OCI-LY7 (cell line): ENCODE results near the gene NPR3. TPM values are rescaled to one million over a fixed set of nuclear protein-coding genes. Genes with fewer than 3 reads are reported as not detected.

Experiments used
- BruUV-seq: library from RNA; stranded (reverse); fragments of 400-500 nt; replicated peaks from 2 replicates; lab custom pipeline; 2021; lab: Mats Ljungman, UMichigan
- CTCF ChIA-PET: fragments of 300-600 bp; sonication (Branson Sonifier 250); formaldehyde crosslinking; loops from one replicate; lab custom pipeline; 2022; ENCODE audit warnings: antibody characterized with exemption; ENCODE audit not compliant: unreplicated experiment; lab: Charles Lee
- POLR2A ChIA-PET: fragments of 300-600 bp; sonication (Branson Sonifier 250); formaldehyde crosslinking; loops from one replicate; lab custom pipeline; 2022; ENCODE audit warnings: antibody characterized with exemption; lab: Charles Lee
- DNase-seq: peaks from one replicate; pipeline ENCODE4 v3.0.0-alpha.2; 2015; ENCODE audit warnings: low spot score
- H2AFZ ChIP-seq: fragments of 200-600 bp; sonication (generic), shearing (Covaris generic); 2 replicates; pipeline ENCODE4 v1.6.1; 2014; ENCODE audit warnings: mild to moderate bottlenecking, antibody characterized with exemption, low read length, moderate library complexity
- H3K27ac ChIP-seq: fragments of 200-600 bp; sonication (generic); 2 replicates; pipeline ENCODE4 v1.5.1; 2014; ENCODE audit warnings: mixed run types, low read depth, mild to moderate bottlenecking, moderate library complexity, low read length, inconsistent platforms; ENCODE audit not compliant: poor library complexity, severe bottlenecking
- H3K36me3 ChIP-seq: fragments of 200-600 bp; sonication (generic); 2 replicates; pipeline ENCODE4 v1.6.1; 2014; ENCODE audit warnings: mild to moderate bottlenecking, antibody characterized with exemption, low read length, moderate library complexity, mixed read lengths; ENCODE audit not compliant: insufficient read depth
- H3K4me1 ChIP-seq: fragments of 200-600 bp; sonication (generic); 2 replicates; pipeline ENCODE4 v1.5.1; 2014; ENCODE audit warnings: mild to moderate bottlenecking, low read length; ENCODE audit not compliant: insufficient read depth, poor library complexity, severe bottlenecking
- H3K4me2 ChIP-seq: fragments of 200-600 bp; sonication (generic); 2 replicates; pipeline ENCODE4 v1.6.1; 2014; ENCODE audit warnings: mild to moderate bottlenecking, low read length
- H3K4me3 ChIP-seq: fragments of 200-600 bp; sonication (generic); 2 replicates; pipeline ENCODE4 v1.5.1; 2014; ENCODE audit warnings: mild to moderate bottlenecking, low read depth, low read length; ENCODE audit not compliant: poor library complexity, severe bottlenecking
- H3K79me2 ChIP-seq: fragments of 200-600 bp; sonication (generic); 2 replicates; pipeline ENCODE4 v1.6.1; 2016; ENCODE audit warnings: low read depth, mild to moderate bottlenecking, low read length, moderate library complexity, mixed read lengths; ENCODE audit not compliant: insufficient read depth
- H3K9me2 ChIP-seq: fragments of 200-600 bp; sonication (generic); 2 replicates; pipeline ENCODE4 v1.6.1; 2016; ENCODE audit warnings: mild to moderate bottlenecking, low read length, mixed read lengths; ENCODE audit not compliant: insufficient read depth
- H3K9me3 ChIP-seq: fragments of 200-600 bp; sonication (generic); 2 replicates; pipeline ENCODE4 v1.6.1; 2014; ENCODE audit warnings: mild to moderate bottlenecking, mixed run types, low read length, mixed read lengths
- H4K20me1 ChIP-seq: fragments of 200-600 bp; sonication (generic); 2 replicates; pipeline ENCODE4 v1.6.1; 2014; ENCODE audit warnings: mild to moderate bottlenecking, antibody characterized with exemption, low read length, moderate library complexity, mixed read lengths; ENCODE audit not compliant: insufficient read depth
- CTCF ChIP-seq: fragments of 200-600 bp; sonication (generic); conservative IDR thresholded peaks from 2 replicates; pipeline ENCODE4 v1.5.1; 2014; ENCODE audit warnings: mild to moderate bottlenecking, antibody characterized with exemption, low read length, moderate library complexity, mixed read lengths
- EZH2phosphoT487 ChIP-seq: fragments of 200-600 bp; sonication (generic); IDR thresholded peaks from 2 replicates; pipeline ENCODE4 v1.6.1; 2018; ENCODE audit warnings: low read depth, borderline replicate concordance, mild to moderate bottlenecking, mixed run types, antibody characterized with exemption, low read length, moderate library complexity, mixed read lengths
- intact Hi-C: fragments of 100-400 bp; cut with micrococcal nuclease; formaldehyde crosslinking; loops from one replicate; pipeline ENCODE4 v1.10.0; 2022; ENCODE audit not compliant: unreplicated experiment
- total RNA-seq, 2 experiments: library from RNA; depleted of rRNA in 1 of 2; stranded (reverse); fragments of >200 nt in 1 of 2; shearing (Covaris generic) in 1 of 2; gene quantifications; 2 replicates each; pipeline ENCODE4 v1.2.3, GENCODE V29; 2014 to 2022

NPR3 gene
- total RNA-seq, 2 experiments from 2014 or later: not detected

DNA sequence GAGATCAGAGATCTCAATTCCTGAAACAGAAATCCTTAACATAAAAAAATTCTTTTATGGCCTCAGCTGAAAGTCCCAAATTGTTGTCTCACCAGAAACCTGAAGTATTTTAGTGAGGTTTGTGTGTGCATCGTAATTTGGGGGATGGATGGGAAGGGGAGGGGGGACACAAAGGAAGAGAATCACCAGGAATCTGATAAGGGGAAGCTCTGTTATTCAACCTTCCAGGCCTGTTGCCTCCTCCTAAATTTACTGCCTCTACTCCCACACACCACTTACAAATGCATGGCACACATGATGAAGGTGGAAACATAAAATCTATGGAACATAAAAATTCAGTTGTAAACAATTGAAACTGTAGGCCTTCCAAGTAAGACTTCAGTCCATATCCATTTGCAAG lies 97.7 kb downstream of the NPR3 start:
- DNase-seq: no peak
- CTCF ChIA-PET: no interaction called here
- Histone ChIP-seq H4K20me1 (no peaks in the 10 kb centered on the region), H3K27ac (no peak overlapping the region), H3K9me2 (no peaks in the 10 kb centered on the region), H3K4me1 (no peaks in the 10 kb centered on the region), H3K4me2 (no peak overlapping the region), H3K79me2 (no peaks in the 10 kb centered on the region), H3K36me3 (no peaks in the 10 kb centered on the region), H3K4me3 (no peak overlapping the region), H3K9me3 (no peaks in the 10 kb centered on the region), H2AFZ (no peak overlapping the region)
- POLR2A ChIA-PET: interaction anchor here (0.7 kb wide), 1 partner anchor 622 kb away, joined by 3 read pairs; no protein-coding TSS in a partner anchor
- TF ChIP-seq CTCF: no peak
- no TSS peak for BruUV-seq
- intact Hi-C loops: no loop called here

- H2AFZ ChIP-seq: no peak overlapping the region
- no TSS peak for BruUV-seq
- no peak overlapping the region for H3K4me3 ChIP-seq
- intact Hi-C loops: no loop called here
- TF ChIP-seq EZH2phosphoT487: no peak
- no peak for TF ChIP-seq CTCF
- no peaks in the 10 kb centered on the region for H3K9me3 ChIP-seq
- H3K4me2 ChIP-seq: no peak overlapping the region
- H3K27ac ChIP-seq: no peak overlapping the region
- H3K79me2 ChIP-seq: no peaks in the 10 kb centered on the region
- DNase-seq: no peak
- CTCF ChIA-PET: no interaction called here
- no peaks in the 10 kb centered on the region for H3K36me3 ChIP-seq
- no peaks in the 10 kb centered on the region for H3K4me1 ChIP-seq
- POLR2A ChIA-PET: interaction anchor here (0.6 kb wide), 1 partner anchor 9 kb away, joined by 3 read pairs; no protein-coding TSS in a partner anchor
- H4K20me1 ChIP-seq: no peaks in the 10 kb centered on the region
- H3K9me2 ChIP-seq: no peaks in the 10 kb centered on the region
Measured at GRCh38 chr5:32810804-32811203, 99.7 kb downstream of the NPR3 start.

- ChIA-PET POLR2A (interaction anchor here (0.6 kb wide), 1 partner anchor 854 kb away, joined by 7 read pairs; no protein-coding TSS in a partner anchor), CTCF (no interaction called here)
- intact Hi-C loops: no loop called here
- BruUV-seq: no TSS peak
- Histone ChIP-seq H3K9me2 (no peaks in the 10 kb centered on the region), H3K36me3 (no peaks in the 10 kb centered on the region), H3K4me3 (no peak overlapping the region), H3K4me1 (no peaks in the 10 kb centered on the region), H3K4me2 (no peak overlapping the region), H3K79me2 (no peaks in the 10 kb centered on the region), H4K20me1 (no peaks in the 10 kb centered on the region), H2AFZ (no peak overlapping the region), H3K27ac (no peak overlapping the region), H3K9me3 (no peaks in the 10 kb centered on the region)
- TF ChIP-seq CTCF (no peak), EZH2phosphoT487 (no peak)
- no peak for DNase-seq
Measured at GRCh38 chr5:32812399-32812798, 101.3 kb downstream of the NPR3 start.
